ENCODE results near the gene LRP11. TPM values are rescaled to one million over a fixed set of nuclear protein-coding genes. Genes with fewer than 3 reads are reported as not detected.

The LRP11 gene
- total RNA-seq, 2 experiments from 2014 or later = 1.5 TPM

- CTCF ChIA-PET (ENCODE audit: unreplicated experiment) = no interaction called here
- H3K4me3 ChIP-seq (ENCODE audit: low read depth, low read length, poor library complexity, severe bottlenecking) = no peak overlapping the region
- no peaks in the 10 kb centered on the region for H3K4me1 ChIP-seq (ENCODE audit: insufficient read depth, low read length, poor library complexity, severe bottlenecking)
- no peak for TF ChIP-seq EZH2phosphoT487 (IDR thresholded peaks at IDR 0.05; ENCODE audit: borderline replicate concordance, low read depth, low read length)
- TF ChIP-seq CTCF (conservative IDR thresholded peaks at IDR 0.05; ENCODE audit: low read length) = no peak
- POLR2A ChIA-PET = no interaction called here
- DNase-seq (ENCODE audit: low spot score) = no peak
- intact Hi-C loops (cut with micrococcal nuclease; ENCODE audit: unreplicated experiment) = no loop called here
- no peak overlapping the region for H3K27ac ChIP-seq (ENCODE audit: low read depth, low read length, poor library complexity, severe bottlenecking)
- no peaks in the 10 kb centered on the region for H3K36me3 ChIP-seq (ENCODE audit: insufficient read depth, low read length)
- no peaks in the 10 kb centered on the region for H4K20me1 ChIP-seq (ENCODE audit: insufficient read depth, low read length)
- H3K9me3 ChIP-seq (ENCODE audit: low read length) = no peaks in the 10 kb centered on the region
- H2AFZ ChIP-seq (ENCODE audit: low read length) = no peak overlapping the region
- H3K4me2 ChIP-seq (ENCODE audit: low read length) = no peak overlapping the region
- BruUV-seq (replicated peaks) = no TSS peak
- no peaks in the 10 kb centered on the region for H3K79me2 ChIP-seq (ENCODE audit: insufficient read depth, low read depth, low read length)
- H3K9me2 ChIP-seq (ENCODE audit: insufficient read depth, low read length) = no peaks in the 10 kb centered on the region
Measured at GRCh38 chr6:149901444-149902140, 37.4 kb upstream of the LRP11 start.

GRCh38 chr6:149900620-149901443 is 36.7 kb upstream of the LRP11 start:
- POLR2A ChIA-PET = no interaction called here
- intact Hi-C loops (cut with micrococcal nuclease; ENCODE audit: unreplicated experiment) = no loop called here

GRCh38 chr6:149899926-149900619 is 35.9 kb upstream of the LRP11 start:
- ChIA-PET CTCF (ENCODE audit: unreplicated experiment) (no interaction called here), POLR2A (interaction anchor here (0.6 kb wide), 1 partner anchor 110 kb away, joined by 6 read pairs; no protein-coding TSS in a partner anchor)
- no peak overlapping the region for H3K4me2 ChIP-seq (ENCODE audit: low read length)
- BruUV-seq (replicated peaks) = no TSS peak
- H2AFZ ChIP-seq (ENCODE audit: low read length) = no peak overlapping the region
- DNase-seq (ENCODE audit: low spot score) = no peak
- no peaks in the 10 kb centered on the region for H3K9me2 ChIP-seq (ENCODE audit: insufficient read depth, low read length)
- intact Hi-C loops (cut with micrococcal nuclease; ENCODE audit: unreplicated experiment) = no loop called here
- no peak overlapping the region for H3K4me3 ChIP-seq (ENCODE audit: low read depth, low read length, poor library complexity, severe bottlenecking)
- no peaks in the 10 kb centered on the region for H3K79me2 ChIP-seq (ENCODE audit: insufficient read depth, low read depth, low read length)
- no peak for TF ChIP-seq EZH2phosphoT487 (IDR thresholded peaks at IDR 0.05; ENCODE audit: borderline replicate concordance, low read depth, low read length)
- TF ChIP-seq CTCF (conservative IDR thresholded peaks at IDR 0.05; ENCODE audit: low read length) = no peak
- H4K20me1 ChIP-seq (ENCODE audit: insufficient read depth, low read length) = no peaks in the 10 kb centered on the region
- no peak overlapping the region for H3K27ac ChIP-seq (ENCODE audit: low read depth, low read length, poor library complexity, severe bottlenecking)
- no peaks in the 10 kb centered on the region for H3K9me3 ChIP-seq (ENCODE audit: low read length)
- H3K4me1 ChIP-seq (ENCODE audit: insufficient read depth, low read length, poor library complexity, severe bottlenecking) = no peaks in the 10 kb centered on the region
- no peaks in the 10 kb centered on the region for H3K36me3 ChIP-seq (ENCODE audit: insufficient read depth, low read length)

More at GRCh38 chr6:149900620-149901443, 36.7 kb upstream of the LRP11 start:
- no peaks in the 10 kb centered on the region for H3K9me2 ChIP-seq (ENCODE audit: insufficient read depth, low read length)
- no peak overlapping the region for H3K4me2 ChIP-seq (ENCODE audit: low read length)
- H4K20me1 ChIP-seq (ENCODE audit: insufficient read depth, low read length) = no peaks in the 10 kb centered on the region
- no peaks in the 10 kb centered on the region for H3K79me2 ChIP-seq (ENCODE audit: insufficient read depth, low read depth, low read length)
- H3K4me1 ChIP-seq (ENCODE audit: insufficient read depth, low read length, poor library complexity, severe bottlenecking) = no peaks in the 10 kb centered on the region
- no peak overlapping the region for H2AFZ ChIP-seq (ENCODE audit: low read length)
- no TSS peak for BruUV-seq (replicated peaks)
- TF ChIP-seq EZH2phosphoT487 (IDR thresholded peaks at IDR 0.05; ENCODE audit: borderline replicate concordance, low read depth, low read length) = no peak
- H3K27ac ChIP-seq (ENCODE audit: low read depth, low read length, poor library complexity, severe bottlenecking) = no peak overlapping the region
- no peak for DNase-seq (ENCODE audit: low spot score)
- no peak overlapping the region for H3K4me3 ChIP-seq (ENCODE audit: low read depth, low read length, poor library complexity, severe bottlenecking)
- CTCF ChIA-PET (ENCODE audit: unreplicated experiment) = no interaction called here
- no peaks in the 10 kb centered on the region for H3K9me3 ChIP-seq (ENCODE audit: low read length)
- H3K36me3 ChIP-seq (ENCODE audit: insufficient read depth, low read length) = no peaks in the 10 kb centered on the region

Measured in OCI-LY7 (cell line).